Measurements from ENCODE around the gene PIP4K2B.

The PIP4K2B gene

DNA sequence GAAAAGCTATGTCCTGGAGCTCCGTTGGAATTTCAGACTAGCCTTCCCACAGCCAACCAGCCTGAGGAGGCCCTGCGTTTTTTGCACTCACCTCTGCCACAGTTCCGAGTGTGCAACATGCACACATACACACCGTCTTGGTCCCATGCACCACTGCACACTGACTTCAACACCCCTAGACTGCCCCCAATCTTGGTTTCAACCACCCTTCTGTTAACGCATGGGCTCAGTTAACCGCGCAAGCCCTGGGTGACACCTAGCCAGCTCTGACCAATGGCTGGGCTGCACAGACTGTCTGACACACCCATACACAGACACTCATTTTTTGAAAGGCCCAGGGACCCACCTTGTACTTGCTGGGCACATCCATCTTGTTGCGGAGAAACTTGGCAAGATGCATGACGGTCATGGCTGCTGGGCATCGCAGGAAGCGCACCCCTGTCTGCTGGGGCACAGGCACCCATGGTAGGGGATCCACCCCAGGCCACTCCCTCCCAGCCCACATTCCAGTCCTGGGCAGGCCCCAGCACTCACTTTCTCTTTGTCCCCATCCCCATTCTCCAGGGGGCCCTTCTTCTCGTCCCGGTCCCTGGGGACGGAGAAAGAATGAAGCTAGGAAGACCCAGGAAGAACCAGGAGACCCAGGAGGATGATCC, 61.2 kb downstream of the PIP4K2B start:
- TF ChIP-seq, protein P1, sequence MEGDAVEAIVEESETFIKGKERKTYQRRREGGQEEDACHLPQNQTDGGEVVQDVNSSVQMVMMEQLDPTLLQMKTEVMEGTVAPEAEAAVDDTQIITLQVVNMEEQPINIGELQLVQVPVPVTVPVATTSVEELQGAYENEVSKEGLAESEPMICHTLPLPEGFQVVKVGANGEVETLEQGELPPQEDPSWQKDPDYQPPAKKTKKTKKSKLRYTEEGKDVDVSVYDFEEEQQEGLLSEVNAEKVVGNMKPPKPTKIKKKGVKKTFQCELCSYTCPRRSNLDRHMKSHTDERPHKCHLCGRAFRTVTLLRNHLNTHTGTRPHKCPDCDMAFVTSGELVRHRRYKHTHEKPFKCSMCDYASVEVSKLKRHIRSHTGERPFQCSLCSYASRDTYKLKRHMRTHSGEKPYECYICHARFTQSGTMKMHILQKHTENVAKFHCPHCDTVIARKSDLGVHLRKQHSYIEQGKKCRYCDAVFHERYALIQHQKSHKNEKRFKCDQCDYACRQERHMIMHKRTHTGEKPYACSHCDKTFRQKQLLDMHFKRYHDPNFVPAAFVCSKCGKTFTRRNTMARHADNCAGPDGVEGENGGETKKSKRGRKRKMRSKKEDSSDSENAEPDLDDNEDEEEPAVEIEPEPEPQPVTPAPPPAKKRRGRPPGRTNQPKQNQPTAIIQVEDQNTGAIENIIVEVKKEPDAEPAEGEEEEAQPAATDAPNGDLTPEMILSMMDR (IDR thresholded peaks at IDR 0.05; ENCODE audit: low read depth, low read length): no peak
- no peak overlapping the region for H3K4me3 ChIP-seq (ENCODE audit: low read depth, low read length)

DNA sequence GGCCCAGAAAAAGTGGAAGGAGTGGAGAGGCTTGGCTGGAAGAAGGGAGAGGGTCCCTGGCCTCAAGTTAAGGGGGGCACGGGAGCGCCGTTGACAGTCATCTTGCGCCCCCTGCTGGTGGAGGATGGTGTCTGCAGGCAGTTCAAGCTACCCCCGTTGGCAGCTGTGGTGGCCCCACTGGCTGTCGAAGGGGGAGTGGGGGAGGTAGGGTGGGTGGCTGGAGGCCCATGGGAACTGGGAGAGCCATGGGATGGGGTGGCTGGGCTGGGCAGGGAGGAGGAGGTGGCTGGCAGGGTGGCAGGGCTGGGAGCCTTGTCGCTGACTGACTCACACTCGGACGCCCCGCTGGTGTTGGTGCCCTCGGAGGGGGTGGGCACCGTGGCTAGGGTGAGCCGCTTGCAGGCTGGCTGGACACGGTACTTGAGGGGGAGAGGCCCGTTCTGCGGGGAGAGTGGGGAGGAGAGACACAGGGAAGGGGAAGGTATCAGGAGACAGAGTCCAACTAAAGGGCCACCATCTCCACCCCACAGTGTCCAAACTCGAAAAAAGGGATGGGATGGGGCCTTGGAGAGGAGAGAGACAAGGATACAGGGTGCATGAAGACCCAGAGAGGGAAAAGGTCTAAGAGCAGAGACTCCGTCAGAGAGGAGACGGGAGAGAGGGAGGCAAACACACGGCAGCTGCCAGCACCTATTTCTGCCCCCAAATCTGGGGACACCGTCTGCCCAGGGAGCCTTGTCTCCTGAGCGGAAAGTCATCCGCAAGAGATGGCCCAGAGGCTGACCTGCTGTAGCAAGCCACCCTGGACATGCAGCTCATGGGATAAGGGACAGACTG, 64.0 kb downstream of the PIP4K2B start:
- TF ChIP-seq, protein P1 (IDR thresholded peaks at IDR 0.05; ENCODE audit: low read depth, low read length): peak; percentile 91
- H3K4me3 ChIP-seq (ENCODE audit: low read depth, low read length): no peak overlapping the region

DNA sequence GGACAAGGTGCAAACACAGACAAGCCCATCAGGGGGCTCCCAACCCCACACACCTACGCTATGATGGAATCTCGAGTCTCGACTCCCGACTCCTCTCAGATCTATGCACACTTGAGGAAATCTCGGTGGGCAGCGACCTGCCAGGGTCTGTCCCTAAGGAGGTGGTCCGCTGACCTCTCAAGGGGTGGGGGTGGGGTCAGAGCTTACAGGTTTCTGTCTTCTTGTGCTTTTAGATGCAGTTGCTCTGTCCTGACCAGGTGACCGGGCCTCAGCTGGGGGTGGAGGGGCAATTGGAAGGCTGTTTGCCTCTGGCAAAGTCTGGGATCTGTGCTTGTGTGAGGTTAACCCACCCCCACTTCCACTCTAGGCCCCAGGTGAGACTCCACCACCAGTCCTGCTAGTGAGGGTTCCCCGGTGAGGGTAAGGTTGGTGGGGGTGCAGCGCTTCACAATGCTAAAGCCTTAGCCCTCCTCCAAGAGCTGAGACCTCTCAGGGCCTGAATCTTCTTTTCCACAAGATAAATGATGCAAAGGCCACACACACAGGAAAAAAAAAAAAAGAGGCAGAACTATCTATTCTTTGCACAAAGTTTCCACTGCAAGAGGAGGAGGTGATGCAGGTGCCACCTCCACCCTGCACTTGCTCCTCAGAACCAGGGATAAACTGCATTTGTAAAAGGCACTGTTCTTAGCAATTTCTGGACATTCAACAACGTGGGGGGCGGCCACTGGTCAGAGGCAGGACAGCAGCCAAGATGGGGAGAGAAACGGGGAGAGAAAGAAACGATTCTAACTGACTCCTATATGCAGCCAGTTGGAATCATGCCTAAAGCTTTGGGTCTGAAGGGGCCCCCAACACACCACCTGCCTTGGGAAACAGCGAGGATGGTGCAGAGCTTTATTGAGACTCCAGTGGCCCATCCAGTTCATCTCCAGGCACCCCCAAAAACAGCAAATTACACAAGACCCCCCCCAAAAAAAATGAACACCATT, 65.1 kb downstream of the PIP4K2B start:
- no peak overlapping the region for H3K4me3 ChIP-seq (ENCODE audit: low read depth, low read length)
- TF ChIP-seq, protein P1 (IDR thresholded peaks at IDR 0.05; ENCODE audit: low read depth, low read length): no peak

DNA sequence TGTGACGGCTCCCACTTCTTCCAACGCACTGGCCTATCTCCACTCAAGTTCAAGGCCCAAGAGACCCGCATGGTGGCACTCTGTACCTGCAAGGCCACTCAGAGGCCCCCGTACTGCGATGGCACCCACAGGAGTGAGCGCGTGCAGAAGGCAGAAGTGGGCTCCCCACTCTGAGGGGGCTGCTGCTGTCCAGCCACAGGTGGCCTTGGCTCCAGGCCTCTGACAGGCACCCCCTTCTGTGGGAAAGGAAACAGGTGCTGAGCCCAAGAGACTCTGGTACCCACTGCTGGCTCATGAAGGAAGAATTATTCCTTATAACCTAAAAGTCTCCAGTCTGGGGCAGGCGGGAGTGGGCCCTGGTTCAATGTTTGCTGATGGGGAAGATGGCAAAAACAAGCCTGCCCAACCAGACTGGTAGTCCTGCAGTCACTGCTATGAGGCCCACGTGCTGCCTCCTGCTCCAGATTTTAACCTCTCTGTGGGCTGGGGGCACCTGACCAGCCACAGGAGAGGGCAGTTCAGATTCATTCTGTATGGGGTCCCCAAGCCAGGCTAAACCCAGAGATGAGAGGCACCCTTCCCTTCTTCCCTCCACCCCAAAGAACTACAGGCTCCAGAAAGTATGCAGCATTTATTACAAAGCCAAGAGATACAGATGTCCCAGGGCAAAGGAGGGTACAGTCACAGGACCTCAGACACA, 65.9 kb downstream of the PIP4K2B start:
- TF ChIP-seq, protein P1 (IDR thresholded peaks at IDR 0.05; ENCODE audit: low read depth, low read length): no peak

DNA sequence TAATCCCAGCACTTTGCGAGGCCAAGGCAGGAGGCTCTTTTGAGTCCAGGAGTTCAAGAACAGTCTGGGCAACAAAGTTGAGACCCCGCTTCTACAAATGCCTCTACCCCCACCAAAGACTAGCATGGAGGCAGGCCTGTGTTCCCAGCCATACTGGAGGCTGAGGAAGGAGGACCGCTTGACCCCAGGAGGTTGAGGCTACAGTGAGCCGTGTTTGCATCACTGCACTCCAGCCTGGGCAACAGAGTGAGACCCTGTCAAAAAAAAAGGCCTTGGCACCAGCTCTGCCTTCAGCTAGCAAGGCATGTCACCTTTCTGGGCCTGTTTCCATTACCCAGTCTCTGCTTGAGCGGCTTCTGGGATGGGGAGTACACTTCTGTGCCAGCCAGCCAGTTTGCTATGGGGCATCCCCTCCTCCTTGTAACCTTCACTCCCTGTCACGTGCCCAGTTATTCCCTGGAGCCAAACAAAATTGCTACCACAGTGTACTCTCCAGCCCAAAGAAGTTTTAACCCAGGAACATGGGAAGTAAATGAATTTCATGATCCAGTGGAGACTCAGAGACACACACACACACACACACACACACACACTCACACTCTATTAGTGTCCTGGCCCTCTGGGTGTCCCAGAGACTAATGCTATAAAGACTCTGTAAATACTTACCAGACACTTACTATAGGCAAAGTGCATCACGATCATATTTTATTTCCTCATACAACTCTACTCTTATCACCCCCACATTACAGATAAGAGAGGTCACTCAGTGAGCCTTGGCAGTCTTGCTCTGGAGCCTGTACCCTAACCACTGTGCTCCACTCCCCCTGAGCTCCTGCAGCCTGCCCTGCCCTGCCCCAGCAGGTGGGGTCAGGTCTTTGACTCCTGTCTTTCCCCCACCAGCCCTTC, 66.7 kb downstream of the PIP4K2B start:
- TF ChIP-seq, protein P1 (IDR thresholded peaks at IDR 0.05; ENCODE audit: low read depth, low read length): no peak
- no peak overlapping the region for H3K4me3 ChIP-seq (ENCODE audit: low read depth, low read length)

More for the DNA sequence above, 65.9 kb downstream of the PIP4K2B start:
- H3K4me3 ChIP-seq (ENCODE audit: low read depth, low read length): no peak overlapping the region
